Rectal smooth muscle tissue (tissue), 1 donor: Measurements from ENCODE around the gene TRPM4.
"Not testable (repeated sequence)": the region's sequence is repeated elsewhere in the genome, so short reads cannot be mapped to it uniquely, and the experiment has no call there.

Experiments used
- H3K27ac ChIP-seq: one replicate; pipeline ENCODE4 v1.7.0; 2013; ENCODE audit warnings: low read depth, low read length, inconsistent platforms
- H3K27me3 ChIP-seq: one replicate; pipeline ENCODE4 v1.7.0; 2013; ENCODE audit warnings: low read length; ENCODE audit not compliant: control insufficient read depth, insufficient read depth
- H3K36me3 ChIP-seq: one replicate; pipeline ENCODE4 v1.7.0; 2013; ENCODE audit warnings: low read length; ENCODE audit not compliant: control insufficient read depth, insufficient read depth
- H3K4me1 ChIP-seq: one replicate; pipeline ENCODE4 v1.7.0; 2013; ENCODE audit warnings: low read length; ENCODE audit not compliant: control insufficient read depth, insufficient read depth
- H3K4me3 ChIP-seq: one replicate; pipeline ENCODE4 v1.7.0; 2013; ENCODE audit warnings: low read length
- H3K9ac ChIP-seq: one replicate; pipeline ENCODE4 v1.7.0; 2013; ENCODE audit warnings: low read length

The TRPM4 gene

DNA sequence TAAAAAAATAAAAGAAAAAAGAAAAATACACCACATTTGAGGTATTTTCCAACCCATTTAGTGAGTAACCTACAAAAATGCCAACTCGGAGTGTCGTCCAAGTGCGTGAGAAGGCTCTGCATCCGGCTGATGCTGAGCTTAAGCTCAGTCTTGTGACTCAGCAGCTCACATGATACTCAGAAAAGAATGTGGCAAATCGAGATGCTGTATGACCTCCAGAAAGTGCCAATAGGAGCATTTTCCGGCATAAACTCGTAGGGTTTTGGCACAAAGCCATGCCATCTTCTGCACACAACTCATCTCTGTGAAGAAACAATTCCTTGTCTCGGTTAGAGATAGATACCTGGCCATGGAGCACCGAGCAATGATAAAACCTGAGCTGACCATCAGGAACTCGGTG, 58.5 kb downstream of the TRPM4 start:
- no peaks in the 10 kb centered on the region for H3K27me3 ChIP-seq
- H3K27ac ChIP-seq: no peak overlapping the region
- no peak overlapping the region for H3K9ac ChIP-seq
- H3K4me3 ChIP-seq: no peak overlapping the region
- no peaks in the 10 kb centered on the region for H3K4me1 ChIP-seq
- H3K36me3 ChIP-seq: peaks cover 5% of the 10 kb centered on the region

GRCh38 chr19:49217382-49217781, 59.8 kb downstream of the TRPM4 start:
- no peak overlapping the region for H3K27ac ChIP-seq
- no peaks in the 10 kb centered on the region for H3K36me3 ChIP-seq
- no peak overlapping the region for H3K9ac ChIP-seq
- no peak overlapping the region for H3K4me3 ChIP-seq
- no peaks in the 10 kb centered on the region for H3K4me1 ChIP-seq
- no peaks in the 10 kb centered on the region for H3K27me3 ChIP-seq

GRCh38 chr19:49222011-49222410, 64.4 kb downstream of the TRPM4 start:
- H3K4me1 ChIP-seq: no peaks in the 10 kb centered on the region
- no peak overlapping the region for H3K9ac ChIP-seq
- H3K4me3 ChIP-seq: no peak overlapping the region
- no peak overlapping the region for H3K27ac ChIP-seq
- peaks cover 4% of the 10 kb centered on the region for H3K27me3 ChIP-seq
- H3K36me3 ChIP-seq: no peaks in the 10 kb centered on the region

DNA sequence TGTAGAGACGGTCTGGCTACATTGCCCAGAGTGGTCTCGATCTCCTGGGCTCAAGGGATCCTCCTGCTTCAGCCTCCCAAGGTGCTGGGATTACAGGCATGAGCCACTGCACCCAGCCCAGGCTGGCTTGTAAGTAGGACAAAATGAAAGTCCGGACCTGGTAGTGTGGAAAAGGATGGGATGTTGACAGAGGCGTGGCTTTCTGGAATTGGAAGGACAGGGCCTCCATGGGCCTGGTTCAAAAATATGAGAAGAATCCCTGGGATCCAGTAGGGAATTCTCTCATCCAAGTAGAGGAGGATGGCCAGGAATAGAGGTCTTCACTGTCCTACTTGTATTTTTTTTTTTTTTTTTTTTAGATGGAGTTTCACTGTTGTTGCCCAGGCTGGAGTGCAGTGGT, 64.9 kb downstream of the TRPM4 start:
- no peak overlapping the region for H3K4me3 ChIP-seq
- no peaks in the 10 kb centered on the region for H3K36me3 ChIP-seq
- no peak overlapping the region for H3K9ac ChIP-seq
- peaks cover 4% of the 10 kb centered on the region for H3K27me3 ChIP-seq
- no peak overlapping the region for H3K27ac ChIP-seq
- H3K4me1 ChIP-seq: no peaks in the 10 kb centered on the region

DNA sequence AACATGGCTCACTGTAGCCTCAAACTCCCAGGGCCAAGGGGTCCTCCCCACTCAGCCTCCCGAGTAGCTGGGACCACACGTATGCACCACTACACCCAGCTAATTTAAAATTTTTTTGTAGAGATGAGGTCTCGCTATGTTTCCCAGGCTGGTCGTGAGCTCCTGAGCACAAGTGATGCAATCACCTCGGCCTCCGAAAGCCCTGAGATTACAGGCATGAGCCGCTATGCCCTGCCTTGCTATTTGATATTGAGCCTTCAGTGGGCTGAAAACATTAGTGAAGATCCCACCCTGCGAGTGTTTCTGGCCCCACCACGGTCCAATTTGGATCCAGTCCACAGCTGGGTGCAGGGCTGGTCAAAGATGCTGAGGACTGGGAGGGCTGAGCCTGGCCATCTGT, 65.9 kb downstream of the TRPM4 start:
- Histone ChIP-seq H3K4me1 (no peaks in the 10 kb centered on the region), H3K36me3 (no peaks in the 10 kb centered on the region), H3K27ac (no peak overlapping the region), H3K4me3 (no peak overlapping the region), H3K27me3 (peaks cover 4% of the 10 kb centered on the region), H3K9ac (no peak overlapping the region)

- not testable (repeated sequence) for H3K27ac ChIP-seq, H3K27me3 ChIP-seq, H3K4me3 ChIP-seq, H3K4me1 ChIP-seq, H3K9ac ChIP-seq, H3K36me3 ChIP-seq
These were observed 66.8 kb downstream of the TRPM4 start for GRCh38 chr19:49224441-49224840.

DNA sequence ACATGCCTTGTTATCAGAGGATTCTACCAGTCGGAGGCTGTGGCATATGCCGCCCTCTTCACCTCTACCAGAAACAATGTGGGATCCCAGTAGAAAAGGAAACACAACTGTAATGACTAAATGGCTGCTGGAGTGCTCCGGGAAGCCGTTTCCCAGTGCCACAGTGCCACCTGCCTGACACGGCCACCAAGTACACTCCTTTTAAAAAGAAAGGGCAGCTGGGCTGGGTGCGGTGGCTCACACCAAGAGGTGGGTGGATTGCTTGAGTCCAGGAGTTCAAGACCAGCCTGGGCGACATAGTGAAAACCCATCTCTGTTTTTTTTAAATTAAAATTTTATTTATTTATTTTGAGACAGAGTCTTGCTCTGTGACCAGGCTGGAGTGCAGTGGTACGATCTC, 67.3 kb downstream of the TRPM4 start:
- no peak overlapping the region for H3K27ac ChIP-seq
- H3K36me3 ChIP-seq: no peaks in the 10 kb centered on the region
- peaks cover 4% of the 10 kb centered on the region for H3K27me3 ChIP-seq

GRCh38 chr19:49229416-49229815, 71.8 kb downstream of the TRPM4 start:
- Histone ChIP-seq H3K27ac (no peak overlapping the region), H3K4me3 (no peak overlapping the region), H3K36me3 (no peaks in the 10 kb centered on the region), H3K4me1 (no peaks in the 10 kb centered on the region), H3K9ac (no peak overlapping the region), H3K27me3 (peaks cover 4% of the 10 kb centered on the region)

More for the DNA sequence above, 67.3 kb downstream of the TRPM4 start:
- Histone ChIP-seq H3K9ac (no peak overlapping the region), H3K4me1 (no peaks in the 10 kb centered on the region), H3K4me3 (no peak overlapping the region)

GRCh38 chr19:49231389-49231788, 73.8 kb downstream of the TRPM4 start:
- no peak overlapping the region for H3K27ac ChIP-seq
- no peak overlapping the region for H3K4me3 ChIP-seq
- H3K36me3 ChIP-seq: no peaks in the 10 kb centered on the region
- H3K4me1 ChIP-seq: no peaks in the 10 kb centered on the region
- no peak overlapping the region for H3K9ac ChIP-seq
- H3K27me3 ChIP-seq: no peaks in the 10 kb centered on the region

GRCh38 chr19:49231804-49232203, 74.2 kb downstream of the TRPM4 start:
- Histone ChIP-seq H3K36me3 (no peaks in the 10 kb centered on the region), H3K4me1 (no peaks in the 10 kb centered on the region), H3K4me3 (no peak overlapping the region), H3K9ac (no peak overlapping the region), H3K27me3 (no peaks in the 10 kb centered on the region), H3K27ac (no peak overlapping the region)

DNA sequence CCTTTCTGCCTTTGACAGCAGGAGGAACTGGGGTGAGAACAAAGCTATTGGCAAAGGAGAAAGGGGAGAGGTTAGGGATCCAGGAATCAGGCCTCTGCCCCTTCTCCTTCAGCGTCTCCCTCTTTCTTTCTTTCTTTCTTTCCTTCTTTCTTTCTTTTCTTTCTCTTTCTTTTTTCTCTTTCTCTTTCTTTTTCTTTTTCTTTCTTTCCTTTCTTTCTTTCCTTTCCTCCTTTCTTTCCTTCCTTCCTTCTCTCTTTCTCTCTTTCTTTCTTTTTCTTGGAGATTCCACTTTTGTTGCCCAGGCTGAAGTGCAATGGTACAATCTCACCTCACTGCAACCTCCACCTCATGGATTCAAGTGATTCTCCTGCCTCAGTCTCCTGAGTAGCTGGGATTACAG, 75.6 kb downstream of the TRPM4 start:
- no peaks in the 10 kb centered on the region for H3K36me3 ChIP-seq
- no peak overlapping the region for H3K9ac ChIP-seq
- H3K27me3 ChIP-seq: no peaks in the 10 kb centered on the region
- no peaks in the 10 kb centered on the region for H3K4me1 ChIP-seq
- no peak overlapping the region for H3K4me3 ChIP-seq
- no peak overlapping the region for H3K27ac ChIP-seq

GRCh38 chr19:49241769-49242168, 84.2 kb downstream of the TRPM4 start:
- Histone ChIP-seq H3K36me3 (no peaks in the 10 kb centered on the region), H3K4me3 (no peak overlapping the region), H3K4me1 (no peaks in the 10 kb centered on the region), H3K27ac (no peak overlapping the region), H3K9ac (no peak overlapping the region), H3K27me3 (no peaks in the 10 kb centered on the region)

- H3K4me3 ChIP-seq: no peak overlapping the region
- H3K4me1 ChIP-seq: no peaks in the 10 kb centered on the region
- H3K27ac ChIP-seq: no peak overlapping the region
- H3K9ac ChIP-seq: no peak overlapping the region
- no peaks in the 10 kb centered on the region for H3K36me3 ChIP-seq
- H3K27me3 ChIP-seq: no peaks in the 10 kb centered on the region
These were observed 85.5 kb downstream of the TRPM4 start for GRCh38 chr19:49243129-49243528.
